Measurements from ENCODE around the gene ATP6V0D1. TPM values are rescaled to one million over a fixed set of nuclear protein-coding genes. Genes with fewer than 3 reads are reported as not detected.

ATP6V0D1 gene
- total and polyA plus RNA-seq, 4 experiments from 2014 or later, result 42.8 to 133 (median 70.9) TPM

DNA sequence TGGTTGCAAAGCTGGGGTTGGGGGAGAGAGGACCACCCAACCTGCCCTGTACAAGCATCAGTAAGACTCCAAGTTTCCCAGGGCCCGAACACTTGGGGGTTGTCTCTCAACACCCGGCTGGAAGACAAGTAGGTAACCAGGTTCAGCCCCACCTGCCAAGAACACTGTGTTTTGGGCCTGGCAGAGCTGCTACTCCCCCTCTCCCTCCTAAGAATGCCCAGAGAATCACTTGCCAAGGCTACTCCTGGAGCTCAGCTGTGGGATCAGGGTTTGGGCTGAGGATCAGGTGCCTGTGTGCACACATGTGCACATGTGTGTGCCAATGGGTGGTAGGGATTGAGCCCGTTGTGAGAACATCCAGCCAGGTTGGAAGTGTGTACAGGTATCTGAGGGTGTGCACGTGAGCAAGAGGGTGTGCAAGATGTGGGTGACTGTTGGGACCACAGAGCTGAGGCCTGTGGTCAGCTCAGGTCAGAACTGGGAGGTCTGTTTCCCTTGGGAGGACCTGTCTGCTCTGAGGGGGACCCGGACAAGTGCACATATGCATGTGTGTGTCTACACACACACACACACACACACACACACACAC lies 47.7 kb downstream of the ATP6V0D1 start:
- Mint-ChIP-seq H3K27me3 (peaks cover 20 to 21% of the 10 kb centered on the region in 2 donors), H3K4me3 (peak overlapping the region in 2 of 8 donors; percentile 50 to 61), H3K9me3 (peaks cover 0 to 2% (median 0%) of the 10 kb centered on the region in 8 donors), H3K36me3 (peaks cover 8 to 15% of the 10 kb centered on the region in 2 donors), H3K27ac (peak overlapping the region in 2 of 7 donors; percentile 38 to 68), H3K4me1 (peaks cover 0 to 10% (median 7%) of the 10 kb centered on the region in 4 donors)
- intact Hi-C loops (cut with micrococcal nuclease), result no loop called here
- H3K27me3 ChIP-seq (ENCODE audit: insufficient read depth, low read length), result peaks cover 17% of the 10 kb centered on the region
- no peaks in the 10 kb centered on the region for H3K9me3 ChIP-seq (ENCODE audit: control insufficient read depth in 1 of 2, low read length in 2 of 2)
- no peak overlapping the region for H3K27ac ChIP-seq (ENCODE audit: low read depth, low read length)
- no peak overlapping the region for H3K4me3 ChIP-seq (ENCODE audit: low read length in 2 of 2)
- CTCF ChIA-PET (ENCODE audit: partially characterized antibody), result no interaction called here
- POLR2A ChIA-PET (ENCODE audit: partially characterized antibody), result no interaction called here
- peaks cover 1% of the 10 kb centered on the region for H3K36me3 ChIP-seq (ENCODE audit: insufficient read depth, low read length)
- peaks cover 4% of the 10 kb centered on the region for H3K4me1 ChIP-seq (ENCODE audit: insufficient read depth, low read length)
- no peak for DNase-seq

DNA sequence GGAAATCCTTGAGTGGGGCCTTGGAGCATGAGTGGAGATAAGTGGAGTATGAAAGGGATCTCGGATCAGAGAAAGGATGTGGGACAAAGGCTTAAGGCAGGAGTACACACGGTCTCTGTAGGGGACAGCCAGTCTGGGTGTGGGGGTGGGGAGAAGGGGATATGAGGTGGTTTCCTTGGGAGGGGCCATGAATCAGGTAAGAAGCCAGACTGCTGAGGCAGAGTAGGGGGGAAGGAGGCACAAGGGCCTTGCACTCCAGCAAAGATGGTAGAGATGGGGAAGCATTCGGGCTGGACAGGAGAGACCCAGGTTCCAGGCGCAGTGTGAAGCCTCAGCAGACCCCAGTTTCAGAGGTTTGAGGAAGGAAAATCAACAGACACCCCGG lies 48.5 kb downstream of the ATP6V0D1 start:
- ChIA-PET CTCF (ENCODE audit: partially characterized antibody) (interaction anchor here (1.5 kb wide), 1 partner anchor 11 kb away, joined by 3 read pairs; no protein-coding TSS in a partner anchor), POLR2A (ENCODE audit: partially characterized antibody) (no interaction called here)
- Histone ChIP-seq H3K4me1 (ENCODE audit: insufficient read depth, low read length) (peaks cover 4% of the 10 kb centered on the region), H3K4me3 (ENCODE audit: low read length in 2 of 2) (no peak overlapping the region), H3K27me3 (ENCODE audit: insufficient read depth, low read length) (peaks cover 17% of the 10 kb centered on the region), H3K9me3 (ENCODE audit: control insufficient read depth in 1 of 2, low read length in 2 of 2) (no peaks in the 10 kb centered on the region), H3K36me3 (ENCODE audit: insufficient read depth, low read length) (no peaks in the 10 kb centered on the region), H3K27ac (ENCODE audit: low read depth, low read length) (no peak overlapping the region)
- peaks cover 0 to 2% (median 0%) of the 10 kb centered on the region in 8 donors for H3K9me3 Mint-ChIP-seq
- H3K36me3 Mint-ChIP-seq, result peaks cover under 1 to 8% of the 10 kb centered on the region in 2 donors
- H3K27me3 Mint-ChIP-seq, result peaks cover 24 to 28% of the 10 kb centered on the region in 2 donors
- peaks cover 0 to 10% (median 7%) of the 10 kb centered on the region in 4 donors for H3K4me1 Mint-ChIP-seq
- no peak overlapping the region for H3K27ac Mint-ChIP-seq
- intact Hi-C loops (cut with micrococcal nuclease), result no loop called here
- no peak for DNase-seq
- peak overlapping the region in 6 of 8 donors; percentile 13 to 74 (median 58) for H3K4me3 Mint-ChIP-seq

DNA sequence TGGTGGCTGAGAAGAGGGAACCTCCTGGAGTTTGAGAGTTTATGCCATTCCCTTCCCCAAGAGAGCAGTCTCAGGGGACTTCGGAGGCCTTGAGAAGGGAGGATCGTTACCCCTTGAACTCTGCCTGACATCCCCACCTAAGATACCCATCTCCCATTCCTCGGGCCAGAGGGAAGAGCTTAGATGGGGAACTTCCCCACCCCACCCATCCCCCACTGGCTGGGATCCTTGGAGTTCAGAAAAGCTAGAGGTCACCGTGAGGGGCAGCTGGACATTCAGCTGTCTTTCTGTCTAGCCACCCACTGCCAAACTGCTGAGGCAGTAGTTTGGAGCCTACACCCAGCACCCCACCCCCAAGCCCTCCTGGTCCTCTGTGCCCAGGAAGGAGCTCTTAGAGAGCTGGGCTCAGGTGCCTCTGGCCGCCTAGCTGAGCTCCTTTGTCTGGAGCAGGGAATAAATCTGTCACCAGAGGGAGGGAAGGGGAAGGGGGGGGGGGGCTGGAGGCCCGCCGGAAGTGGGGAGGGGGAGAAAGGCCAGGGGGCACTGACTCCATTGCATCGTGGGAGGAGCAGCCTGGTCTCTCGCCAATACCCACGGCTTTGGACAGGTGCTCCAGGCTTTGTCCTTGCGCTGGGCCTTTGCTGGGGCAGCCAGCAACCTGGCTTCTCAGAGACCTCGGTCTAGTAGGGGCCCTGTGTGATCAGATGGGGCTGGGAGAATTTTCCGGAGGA lies 49.0 kb downstream of the ATP6V0D1 start:
- Histone ChIP-seq H3K4me3 (ENCODE audit: low read length in 2 of 2) (no peak overlapping the region), H3K27me3 (ENCODE audit: insufficient read depth, low read length) (peaks cover 18% of the 10 kb centered on the region), H3K27ac (ENCODE audit: low read depth, low read length) (no peak overlapping the region), H3K9me3 (ENCODE audit: control insufficient read depth in 1 of 2, low read length in 2 of 2) (no peaks in the 10 kb centered on the region), H3K36me3 (ENCODE audit: insufficient read depth, low read length) (no peaks in the 10 kb centered on the region), H3K4me1 (ENCODE audit: insufficient read depth, low read length) (peaks cover 4% of the 10 kb centered on the region)
- intact Hi-C loops (cut with micrococcal nuclease), result no loop called here
- peaks cover 25 to 31% of the 10 kb centered on the region in 2 donors for H3K27me3 Mint-ChIP-seq
- H3K4me3 Mint-ChIP-seq, result peak overlapping the region; percentile 49 to 80 (median 72)
- ChIA-PET POLR2A (ENCODE audit: partially characterized antibody) (no interaction called here), CTCF (ENCODE audit: partially characterized antibody) (interaction anchor here (1.5 kb wide), 1 partner anchor 10 kb away, joined by 3 read pairs; no protein-coding TSS in a partner anchor)
- no peak overlapping the region for H3K27ac Mint-ChIP-seq
- peaks cover 0 to 2% (median 0%) of the 10 kb centered on the region in 8 donors for H3K9me3 Mint-ChIP-seq
- H3K36me3 Mint-ChIP-seq, result peaks cover 0 to 4% of the 10 kb centered on the region in 2 donors
- no peak for DNase-seq
- H3K4me1 Mint-ChIP-seq, result peaks cover 0 to 10% (median 7%) of the 10 kb centered on the region in 4 donors

DNA sequence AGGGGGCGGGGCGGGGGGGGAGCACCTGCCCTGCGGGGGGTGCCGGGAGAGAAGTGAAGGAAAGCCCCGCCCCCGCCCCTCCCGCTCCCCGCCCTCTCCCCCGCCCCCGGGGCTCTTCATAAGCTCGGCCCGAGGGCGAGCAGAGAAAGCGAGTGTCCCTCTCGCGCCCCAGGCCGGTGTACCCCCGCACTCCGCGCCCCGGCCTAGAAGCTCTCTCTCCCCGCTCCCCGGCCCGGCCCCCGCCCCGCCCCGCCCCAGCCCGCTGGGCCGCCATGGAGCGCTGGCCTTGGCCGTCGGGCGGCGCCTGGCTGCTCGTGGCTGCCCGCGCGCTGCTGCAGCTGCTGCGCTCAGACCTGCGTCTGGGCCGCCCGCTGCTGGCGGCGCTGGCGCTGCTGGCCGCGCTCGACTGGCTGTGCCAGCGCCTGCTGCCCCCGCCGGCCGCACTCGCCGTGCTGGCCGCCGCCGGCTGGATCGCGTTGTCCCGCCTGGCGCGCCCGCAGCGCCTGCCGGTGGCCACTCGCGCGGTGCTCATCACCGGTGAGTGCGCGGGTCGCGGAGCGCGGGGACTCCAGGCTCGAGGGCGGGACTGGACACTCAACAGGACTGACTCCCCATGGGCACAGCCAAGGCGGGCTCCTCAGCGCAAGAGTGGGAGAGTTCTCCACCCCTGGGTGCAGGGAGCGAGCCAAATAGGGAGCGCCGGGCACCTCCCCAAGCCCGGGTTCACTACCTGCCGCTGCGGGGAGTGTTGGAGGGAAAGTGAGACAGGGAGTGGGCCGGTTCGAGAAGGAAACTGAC lies 49.8 kb downstream of the ATP6V0D1 start, which contains the start of gene HSD11B2:
HSD11B2 (plus strand) TSS at position 145 of the 798 bp plus-strand sequence; CDS start at position 273, 128 bp downstream.
- ChIA-PET POLR2A (ENCODE audit: partially characterized antibody) (no interaction called here), CTCF (ENCODE audit: partially characterized antibody) (interaction anchor here (1.5 kb wide), 1 partner anchor 9 kb away, joined by 3 read pairs; no protein-coding TSS in a partner anchor)
- Histone ChIP-seq H3K4me1 (ENCODE audit: insufficient read depth, low read length) (peaks cover 4% of the 10 kb centered on the region), H3K27ac (ENCODE audit: low read depth, low read length) (no peak within 1 kb of the TSS), H3K9me3 (ENCODE audit: control insufficient read depth in 1 of 2, low read length in 2 of 2) (no peaks in the 10 kb centered on the region), H3K4me3 (ENCODE audit: low read length in 2 of 2) (peak within 1 kb of the TSS in 1 of 2 donors; percentile 38), H3K27me3 (ENCODE audit: insufficient read depth, low read length) (peaks cover 20% of the 10 kb centered on the region), H3K36me3 (ENCODE audit: insufficient read depth, low read length) (no peaks in the 10 kb centered on the region)
- peak within 1 kb of the TSS; percentile 67 to 87 (median 78) for H3K4me3 Mint-ChIP-seq
- peaks cover 0 to 2% (median 0%) of the 10 kb centered on the region in 8 donors for H3K9me3 Mint-ChIP-seq
- no peak within 1 kb of the TSS for H3K27ac Mint-ChIP-seq
- peak in 1 of 5 donors; percentile 26 for DNase-seq
- intact Hi-C loops (cut with micrococcal nuclease), result no loop called here
- no peaks in the 10 kb centered on the region for H3K36me3 Mint-ChIP-seq
- peaks cover 29 to 37% of the 10 kb centered on the region in 2 donors for H3K27me3 Mint-ChIP-seq
- peaks cover 0 to 10% (median 7%) of the 10 kb centered on the region in 4 donors for H3K4me1 Mint-ChIP-seq

DNA sequence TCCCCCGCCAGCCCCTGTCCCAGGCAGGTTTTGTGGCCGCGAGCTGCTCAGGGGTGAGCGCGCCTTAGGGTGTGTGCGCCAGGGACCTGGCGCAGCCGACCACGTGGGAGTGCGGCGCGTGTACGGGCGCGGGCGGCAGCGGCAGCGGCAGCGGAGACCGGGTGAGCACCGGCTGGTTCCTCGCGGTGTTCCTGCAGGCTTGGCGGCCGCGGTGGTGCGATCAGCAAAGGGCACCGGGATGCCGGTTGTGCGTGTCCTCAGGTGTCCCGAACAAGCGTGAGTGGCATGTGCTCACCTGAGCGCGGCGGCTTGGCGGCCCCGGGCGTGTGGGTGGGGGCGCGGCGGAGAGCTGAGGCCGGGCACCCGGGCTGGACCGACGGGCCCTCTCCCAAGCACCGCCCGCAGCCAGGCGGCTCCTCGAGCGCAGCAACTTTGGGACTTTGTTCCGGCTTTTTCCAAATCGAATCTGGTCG lies 50.4 kb downstream of the ATP6V0D1 start:
- Histone ChIP-seq H3K4me1 (ENCODE audit: insufficient read depth, low read length) (peaks cover 4% of the 10 kb centered on the region), H3K9me3 (ENCODE audit: control insufficient read depth in 1 of 2, low read length in 2 of 2) (no peaks in the 10 kb centered on the region), H3K27me3 (ENCODE audit: insufficient read depth, low read length) (peaks cover 20% of the 10 kb centered on the region), H3K27ac (ENCODE audit: low read depth, low read length) (no peak overlapping the region), H3K36me3 (ENCODE audit: insufficient read depth, low read length) (no peaks in the 10 kb centered on the region), H3K4me3 (ENCODE audit: low read length in 2 of 2) (peak overlapping the region in 1 of 2 donors; percentile 38)
- Mint-ChIP-seq H3K9me3 (peaks cover 0 to 2% (median 0%) of the 10 kb centered on the region in 8 donors), H3K4me3 (peak overlapping the region; percentile 67 to 87 (median 76)), H3K36me3 (no peaks in the 10 kb centered on the region), H3K27me3 (peaks cover 32 to 39% of the 10 kb centered on the region in 2 donors), H3K4me1 (peaks cover 0 to 10% (median 7%) of the 10 kb centered on the region in 4 donors), H3K27ac (no peak overlapping the region)
- ChIA-PET POLR2A (ENCODE audit: partially characterized antibody) (no interaction called here), CTCF (ENCODE audit: partially characterized antibody) (no interaction called here)
- intact Hi-C loops (cut with micrococcal nuclease), result no loop called here
- DNase-seq, result peak in 3 of 5 donors; percentile 20 to 22 (median 20)

DNA sequence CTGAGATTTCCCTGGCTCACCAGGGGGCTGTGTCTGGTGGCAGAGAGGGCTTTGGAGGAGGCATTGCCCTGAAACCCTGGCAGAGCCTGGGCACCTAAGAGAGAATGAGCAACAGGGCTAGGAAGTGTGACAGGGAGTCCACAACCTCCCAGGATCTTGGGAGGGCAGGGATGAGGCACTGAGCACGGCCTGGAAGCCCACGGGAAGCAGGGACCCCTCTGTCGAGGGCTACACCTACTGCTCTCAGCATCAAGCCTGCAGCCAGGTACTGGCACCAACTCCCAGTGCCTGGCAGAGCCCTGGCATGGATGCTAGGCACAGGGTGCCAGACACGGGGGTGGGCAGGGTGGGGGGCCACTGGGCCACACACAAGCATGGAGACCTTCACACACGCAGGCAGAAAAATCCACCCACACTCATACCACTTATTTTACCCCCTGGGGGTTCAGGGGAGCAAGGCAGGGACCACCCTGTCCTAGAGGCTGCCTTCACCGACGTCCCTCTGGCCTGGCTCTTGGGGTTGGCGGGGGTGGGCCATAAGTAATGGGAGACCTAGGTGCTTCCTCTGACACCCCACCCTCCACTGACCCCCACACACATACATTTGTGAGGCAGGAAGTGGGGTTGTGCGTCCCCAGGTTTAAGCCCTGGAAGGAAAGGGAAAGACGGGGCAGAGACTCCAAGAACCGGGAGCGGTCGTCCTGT lies 51.0 kb downstream of the ATP6V0D1 start:
- Mint-ChIP-seq H3K27me3 (peaks cover 38 to 45% of the 10 kb centered on the region in 2 donors), H3K4me3 (peak overlapping the region; percentile 67 to 87 (median 76)), H3K36me3 (no peaks in the 10 kb centered on the region), H3K27ac (peak overlapping the region in 1 of 7 donors; percentile 58), H3K4me1 (peaks cover 0 to 10% (median 7%) of the 10 kb centered on the region in 4 donors), H3K9me3 (peaks cover 0 to 2% (median 0%) of the 10 kb centered on the region in 8 donors)
- Histone ChIP-seq H3K27me3 (ENCODE audit: insufficient read depth, low read length) (peaks cover 20% of the 10 kb centered on the region), H3K9me3 (ENCODE audit: control insufficient read depth in 1 of 2, low read length in 2 of 2) (no peaks in the 10 kb centered on the region), H3K4me3 (ENCODE audit: low read length in 2 of 2) (peak overlapping the region in 1 of 2 donors; percentile 38), H3K27ac (ENCODE audit: low read depth, low read length) (no peak overlapping the region), H3K4me1 (ENCODE audit: insufficient read depth, low read length) (peaks cover 4% of the 10 kb centered on the region), H3K36me3 (ENCODE audit: insufficient read depth, low read length) (no peaks in the 10 kb centered on the region)
- CTCF ChIA-PET (ENCODE audit: partially characterized antibody), result interaction anchor here (2.0 kb wide), 1 partner anchor 84 kb away, joined by 5 read pairs; no protein-coding TSS in a partner anchor
- intact Hi-C loops (cut with micrococcal nuclease), result no loop called here
- no peak for DNase-seq
- POLR2A ChIA-PET (ENCODE audit: partially characterized antibody), result no interaction called here
